Fibroblast of lung (primary cell): ENCODE measurements around the gene DESI1. TPM values are rescaled to one million over a fixed set of nuclear protein-coding genes. Genes with fewer than 3 reads are reported as not detected.

Experiments used
- DNase-seq, 2 donors: peaks; one replicate each; pipeline versions ENCODE4 v3.0.0 to v3.0.0-alpha.2; 2010; ENCODE audit warnings: low read depth in 2 of 2
- H2AFZ ChIP-seq: 2 replicates; pipeline ENCODE4 v1.5.1; 2012; ENCODE audit warnings: low read length, control low read depth, inconsistent platforms
- H3K27ac ChIP-seq: 2 replicates; pipeline ENCODE4 v1.5.1; 2011; ENCODE audit warnings: low read length, control low read depth; ENCODE audit not compliant: insufficient read depth
- H3K27me3 ChIP-seq: 2 replicates; pipeline ENCODE4 v1.5.1; 2011; ENCODE audit warnings: mild to moderate bottlenecking, low read length; ENCODE audit not compliant: control insufficient read depth, insufficient read depth
- H3K36me3 ChIP-seq: 2 replicates; pipeline ENCODE4 v1.5.1; 2011; ENCODE audit warnings: low read length; ENCODE audit not compliant: control insufficient read depth, insufficient read depth
- H3K4me1 ChIP-seq: 2 replicates; pipeline ENCODE4 v1.5.1; 2011; ENCODE audit warnings: low read length; ENCODE audit not compliant: control insufficient read depth, insufficient read depth; ENCODE audit errors: extremely low read depth
- H3K4me2 ChIP-seq: 2 replicates; pipeline ENCODE4 v1.5.1; 2011; ENCODE audit warnings: low read length, control low read depth; ENCODE audit not compliant: insufficient read depth; ENCODE audit errors: extremely low read depth
- H3K4me3 ChIP-seq, 4 experiments: fragments of 200-600 bp in 1 of 4; sonication (generic) in 1 of 4; replicated peaks in 1 of 4; 2 replicates each; pipeline ENCODE4 v1.5.1; 2011 to 2016; ENCODE audit warnings: low read length in 4 of 4, low read depth in 3 of 4, mild to moderate bottlenecking in 3 of 4, control low read depth in 2 of 4, inconsistent platforms in 1 of 4, mixed read lengths in 1 of 4; ENCODE audit not compliant: insufficient read depth in 1 of 4; ENCODE audit errors: control extremely low read depth in 1 of 4
- H3K79me2 ChIP-seq: 2 replicates; pipeline ENCODE4 v1.5.1; 2012; ENCODE audit warnings: mild to moderate bottlenecking, low read length, inconsistent platforms; ENCODE audit not compliant: control insufficient read depth, insufficient read depth
- H3K9ac ChIP-seq: 2 replicates; pipeline ENCODE4 v1.5.1; 2011; ENCODE audit warnings: mild to moderate bottlenecking, low read length, control low read depth; ENCODE audit not compliant: insufficient read depth
- H3K9me3 ChIP-seq: 2 replicates; pipeline ENCODE4 v1.5.1; 2012; ENCODE audit warnings: low read depth, low read length; ENCODE audit not compliant: control insufficient read depth, insufficient read depth
- H4K20me1 ChIP-seq: 2 replicates; pipeline ENCODE4 v1.5.1; 2011; ENCODE audit warnings: low read length; ENCODE audit not compliant: control insufficient read depth, insufficient read depth; ENCODE audit errors: extremely low read depth
- EZH2 ChIP-seq: IDR thresholded peaks from 2 replicates; pipeline ENCODE4 v1.5.1; 2012; ENCODE audit warnings: low read length, control low read depth, mild to moderate bottlenecking; ENCODE audit errors: missing control alignments
- polyA plus RNA-seq, 2 donors: library from polyadenylated mRNA; depleted of rRNA in 1 of 2; stranded (reverse) in 1 of 2; unstranded in 1 of 2; fragments of >200 nt; gene quantifications; 2 replicates each; pipeline ENCODE4 v1.2.1, GENCODE V29; 2011 to 2012; ENCODE audit warnings: missing spikeins in 1 of 2
- total RNA-seq: library from RNA; depleted of rRNA; stranded (reverse); fragments of >200 nt; gene quantifications from 2 replicates; pipeline ENCODE4 v1.2.1, GENCODE V29; 2014
- TF ChIP-seq, protein P1 (sequence below), 2 donors: IDR thresholded peaks in 1 of 2; conservative IDR thresholded peaks in 1 of 2; 1 replicate in 1 of 2; 2 replicates in 1 of 2; pipeline ENCODE4 v1.5.1; 2011 to 2012; ENCODE audit warnings: low read length in 2 of 2, control low read depth in 1 of 2, inconsistent platforms in 1 of 2, low read depth in 1 of 2, mild to moderate bottlenecking in 1 of 2

DESI1 gene
- total and polyA plus RNA-seq, 2 donors (not counting 1 experiment from before 2014, with no cell fraction given) = 11.9 to 22.4 TPM

GRCh38 chr22:41550952-41551491 is 69.8 kb downstream of the DESI1 start:
- Histone ChIP-seq H3K36me3 (no peaks in the 10 kb centered on the region), H3K27ac (no peak overlapping the region), H3K9me3 (no peaks in the 10 kb centered on the region), H4K20me1 (no peaks in the 10 kb centered on the region), H3K4me3 (no peak overlapping the region), H3K4me1 (peaks cover 9% of the 10 kb centered on the region), H2AFZ (no peak overlapping the region), H3K9ac (no peak overlapping the region), H3K4me2 (no peak overlapping the region), H3K79me2 (no peaks in the 10 kb centered on the region), H3K27me3 (no peaks in the 10 kb centered on the region)
- no peak for TF ChIP-seq EZH2
- TF ChIP-seq, protein P1, sequence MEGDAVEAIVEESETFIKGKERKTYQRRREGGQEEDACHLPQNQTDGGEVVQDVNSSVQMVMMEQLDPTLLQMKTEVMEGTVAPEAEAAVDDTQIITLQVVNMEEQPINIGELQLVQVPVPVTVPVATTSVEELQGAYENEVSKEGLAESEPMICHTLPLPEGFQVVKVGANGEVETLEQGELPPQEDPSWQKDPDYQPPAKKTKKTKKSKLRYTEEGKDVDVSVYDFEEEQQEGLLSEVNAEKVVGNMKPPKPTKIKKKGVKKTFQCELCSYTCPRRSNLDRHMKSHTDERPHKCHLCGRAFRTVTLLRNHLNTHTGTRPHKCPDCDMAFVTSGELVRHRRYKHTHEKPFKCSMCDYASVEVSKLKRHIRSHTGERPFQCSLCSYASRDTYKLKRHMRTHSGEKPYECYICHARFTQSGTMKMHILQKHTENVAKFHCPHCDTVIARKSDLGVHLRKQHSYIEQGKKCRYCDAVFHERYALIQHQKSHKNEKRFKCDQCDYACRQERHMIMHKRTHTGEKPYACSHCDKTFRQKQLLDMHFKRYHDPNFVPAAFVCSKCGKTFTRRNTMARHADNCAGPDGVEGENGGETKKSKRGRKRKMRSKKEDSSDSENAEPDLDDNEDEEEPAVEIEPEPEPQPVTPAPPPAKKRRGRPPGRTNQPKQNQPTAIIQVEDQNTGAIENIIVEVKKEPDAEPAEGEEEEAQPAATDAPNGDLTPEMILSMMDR (conservative IDR thresholded peaks at IDR 0.05 in 1 of 2, IDR thresholded peaks at IDR 0.05 in 1 of 2; ENCODE audit: low read depth in 1 of 2, low read length in 2 of 2) = no peak
- DNase-seq = no peak

DNA sequence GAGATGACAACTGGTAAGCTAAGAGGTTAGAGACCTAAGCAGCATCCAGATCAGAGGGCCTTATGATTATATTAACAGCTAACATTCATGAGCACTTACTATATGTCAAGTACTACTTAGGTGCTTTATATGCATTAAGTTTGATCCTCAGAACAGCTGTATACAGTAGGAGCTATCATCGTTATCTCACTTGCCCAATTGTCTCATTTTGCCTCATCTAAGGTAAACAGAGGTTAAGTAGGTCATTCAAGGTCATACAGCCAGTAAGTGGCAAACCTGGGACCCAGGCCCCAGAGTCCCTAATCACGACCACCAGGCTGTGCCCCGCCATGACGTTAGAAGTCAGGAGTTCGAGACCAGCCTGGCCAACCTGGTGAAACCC is 72.0 kb downstream of the DESI1 start:
- TF ChIP-seq EZH2 = no peak
- TF ChIP-seq, protein P1 (conservative IDR thresholded peaks at IDR 0.05 in 1 of 2, IDR thresholded peaks at IDR 0.05 in 1 of 2; ENCODE audit: low read depth in 1 of 2, low read length in 2 of 2) = no peak

More for the DNA sequence above, 72.0 kb downstream of the DESI1 start:
- no peaks in the 10 kb centered on the region for H3K27me3 ChIP-seq
- peaks cover 3% of the 10 kb centered on the region for H3K79me2 ChIP-seq
- H3K36me3 ChIP-seq = no peaks in the 10 kb centered on the region
- no peak overlapping the region for H2AFZ ChIP-seq
- no peaks in the 10 kb centered on the region for H3K4me1 ChIP-seq
- no peak overlapping the region for H3K9ac ChIP-seq
- no peak for DNase-seq
- H3K9me3 ChIP-seq = no peaks in the 10 kb centered on the region
- H3K4me2 ChIP-seq = no peak overlapping the region
- no peak overlapping the region for H3K27ac ChIP-seq
- H3K4me3 ChIP-seq = no peak overlapping the region
- no peaks in the 10 kb centered on the region for H4K20me1 ChIP-seq

Other genes with a start within 250 kb of the DESI1 start
- gene TEF, start 239.1 kb downstream of the DESI1 start, total RNA-seq = 14.9 and 22.5 TPM in 2 replicates
- gene TEF, start 239.1 kb downstream of the DESI1 start, polyA plus RNA-seq = 8.2 and 9.0 TPM in 2 replicates
- 19.5 and 20.6 TPM in 2 replicates for gene TOB2, start 174.2 kb downstream of the DESI1 start, total RNA-seq
- 19.5 and 20.9 TPM in 2 replicates for gene TOB2, start 174.2 kb downstream of the DESI1 start, polyA plus RNA-seq
- 63.3 and 64.2 TPM in 2 replicates for gene PHF5A, start 152.4 kb downstream of the DESI1 start, total RNA-seq
- gene PHF5A, start 152.4 kb downstream of the DESI1 start, polyA plus RNA-seq = 61.5 and 82.7 TPM in 2 replicates
- gene ACO2, start 151.9 kb downstream of the DESI1 start, total RNA-seq = 60.4 and 80.3 TPM in 2 replicates
- gene ACO2, start 151.9 kb downstream of the DESI1 start, polyA plus RNA-seq = 37.6 and 52.6 TPM in 2 replicates
- gene POLR3H, start 76.6 kb downstream of the DESI1 start, total RNA-seq = 15.4 and 19.7 TPM in 2 replicates
- gene POLR3H, start 76.6 kb downstream of the DESI1 start, polyA plus RNA-seq = 42.6 and 62.5 TPM in 2 replicates
- 8.2 and 15.2 TPM in 2 replicates for gene CSDC2, start 60.0 kb downstream of the DESI1 start, total RNA-seq
- 3.3 and 11.2 TPM in 2 replicates for gene CSDC2, start 60.0 kb downstream of the DESI1 start, polyA plus RNA-seq
- 26.2 and 32.4 TPM in 2 replicates for gene PMM1, start 31.2 kb downstream of the DESI1 start, total RNA-seq
- gene PMM1, start 31.2 kb downstream of the DESI1 start, polyA plus RNA-seq = 73.0 and 110 TPM in 2 replicates
- gene XRCC6, start 252 bp upstream of the DESI1 start, total RNA-seq = 268 and 282 TPM in 2 replicates
- gene XRCC6, start 252 bp upstream of the DESI1 start, polyA plus RNA-seq = 183 and 280 TPM in 2 replicates
- 61.6 and 67.5 TPM in 2 replicates for gene SNU13, start 67.8 kb upstream of the DESI1 start, total RNA-seq
- gene SNU13, start 67.8 kb upstream of the DESI1 start, polyA plus RNA-seq = 164 and 230 TPM in 2 replicates
- 0.26 and 0.33 TPM in 2 replicates for gene MEI1, start 78.5 kb upstream of the DESI1 start, total RNA-seq
- gene MEI1, start 78.5 kb upstream of the DESI1 start, polyA plus RNA-seq = 0.75 and 4.3 TPM in 2 replicates
- gene CCDC134, start 179.6 kb upstream of the DESI1 start, total RNA-seq = 9.2 and 13.7 TPM in 2 replicates
- 3.0 and 5.0 TPM in 2 replicates for gene CCDC134, start 179.6 kb upstream of the DESI1 start, polyA plus RNA-seq
- gene SREBF2, start 212.1 kb upstream of the DESI1 start, total RNA-seq = 60.9 and 103 TPM in 2 replicates
- gene SREBF2, start 212.1 kb upstream of the DESI1 start, polyA plus RNA-seq = 45.5 and 51.7 TPM in 2 replicates